Measurements from ENCODE around the gene KDM4C. TPM values are rescaled to one million over a fixed set of nuclear protein-coding genes. Genes with fewer than 3 reads are reported as not detected.

Gene KDM4C
- total RNA-seq, 2 experiments from 2014 or later = 51.5 to 60.3 TPM

- H3K4me2 ChIP-seq (ENCODE audit: low read length) = peak overlapping the region; percentile 31; the same call in 1 of the 2 replicates
- TF ChIP-seq CTCF (conservative IDR thresholded peaks at IDR 0.05; ENCODE audit: low read length) (no peak), EZH2phosphoT487 (IDR thresholded peaks at IDR 0.05; ENCODE audit: borderline replicate concordance, low read depth, low read length) (no peak)
- H3K4me1 ChIP-seq (ENCODE audit: insufficient read depth, low read length, poor library complexity, severe bottlenecking) = no peaks in the 10 kb centered on the region
- POLR2A ChIA-PET = interaction anchor here (0.5 to 1.0 kb wide), 3 partner anchors 28 to 36 kb away, joined by 3 to 6 read pairs (median 4); no protein-coding TSS in a partner anchor
- no peak for DNase-seq (ENCODE audit: low spot score)
- H3K79me2 ChIP-seq (ENCODE audit: insufficient read depth, low read depth, low read length) = no peaks in the 10 kb centered on the region
- H2AFZ ChIP-seq (ENCODE audit: low read length) = no peak overlapping the region
- no peaks in the 10 kb centered on the region for H4K20me1 ChIP-seq (ENCODE audit: insufficient read depth, low read length)
- CTCF ChIA-PET (ENCODE audit: unreplicated experiment) = no interaction called here
- H3K9me3 ChIP-seq (ENCODE audit: low read length) = no peaks in the 10 kb centered on the region
- no peaks in the 10 kb centered on the region for H3K9me2 ChIP-seq (ENCODE audit: insufficient read depth, low read length)
- no peak overlapping the region for H3K27ac ChIP-seq (ENCODE audit: low read depth, low read length, poor library complexity, severe bottlenecking)
- intact Hi-C loops (cut with micrococcal nuclease; ENCODE audit: unreplicated experiment) = no loop called here
- H3K36me3 ChIP-seq (ENCODE audit: insufficient read depth, low read length) = no peaks in the 10 kb centered on the region
- BruUV-seq (replicated peaks) = no TSS peak
- no peak overlapping the region for H3K4me3 ChIP-seq (ENCODE audit: low read depth, low read length, poor library complexity, severe bottlenecking)
These were observed 41.8 kb upstream of the KDM4C start for GRCh38 chr9:6715755-6716643.

- Histone ChIP-seq H3K9me3 (ENCODE audit: low read length) (no peaks in the 10 kb centered on the region), H3K4me1 (ENCODE audit: insufficient read depth, low read length, poor library complexity, severe bottlenecking) (no peaks in the 10 kb centered on the region), H3K4me3 (ENCODE audit: low read depth, low read length, poor library complexity, severe bottlenecking) (no peak overlapping the region), H3K27ac (ENCODE audit: low read depth, low read length, poor library complexity, severe bottlenecking) (no peak overlapping the region), H3K9me2 (ENCODE audit: insufficient read depth, low read length) (no peaks in the 10 kb centered on the region), H3K4me2 (ENCODE audit: low read length) (no peak overlapping the region), H2AFZ (ENCODE audit: low read length) (no peak overlapping the region), H4K20me1 (ENCODE audit: insufficient read depth, low read length) (no peaks in the 10 kb centered on the region), H3K36me3 (ENCODE audit: insufficient read depth, low read length) (no peaks in the 10 kb centered on the region), H3K79me2 (ENCODE audit: insufficient read depth, low read depth, low read length) (no peaks in the 10 kb centered on the region)
- ChIA-PET CTCF (ENCODE audit: unreplicated experiment) (no interaction called here), POLR2A (interaction anchor here (1.2 kb wide), 1 partner anchor 18 kb away, joined by 3 read pairs; no protein-coding TSS in a partner anchor)
- no peak for DNase-seq (ENCODE audit: low spot score)
- TF ChIP-seq EZH2phosphoT487 (IDR thresholded peaks at IDR 0.05; ENCODE audit: borderline replicate concordance, low read depth, low read length) (no peak), CTCF (conservative IDR thresholded peaks at IDR 0.05; ENCODE audit: low read length) (no peak)
- intact Hi-C loops (cut with micrococcal nuclease; ENCODE audit: unreplicated experiment) = no loop called here
- no TSS peak for BruUV-seq (replicated peaks)
These were observed 41.0 kb upstream of the KDM4C start for GRCh38 chr9:6716766-6717165.

DNA sequence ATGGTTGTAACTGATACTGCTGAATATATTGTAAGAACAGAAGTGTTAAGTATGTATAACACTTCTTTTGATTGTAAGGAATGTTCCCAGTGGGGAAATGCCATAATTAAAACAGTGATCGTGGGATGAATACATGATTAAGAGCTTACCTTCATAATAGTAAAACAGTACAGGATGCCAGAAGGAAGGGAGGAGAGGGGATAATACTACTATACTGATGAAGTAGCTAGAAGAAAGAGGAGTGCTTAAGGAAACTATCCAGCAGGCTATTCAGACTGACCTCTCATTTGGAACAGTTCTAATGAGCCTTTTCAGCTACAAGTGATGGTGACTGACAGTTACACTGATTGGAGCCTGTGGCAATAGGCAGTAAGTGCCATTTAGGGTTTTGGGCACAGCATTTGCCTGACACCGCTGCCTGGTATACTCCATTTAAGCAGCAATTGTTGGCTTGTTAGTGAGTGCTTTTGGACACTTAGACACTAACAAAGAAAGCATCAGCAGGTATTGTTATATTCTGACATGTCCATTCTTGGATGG, 33.8 kb upstream of the KDM4C start:
- no peak for DNase-seq (ENCODE audit: low spot score)
- Histone ChIP-seq H3K4me3 (ENCODE audit: low read depth, low read length, poor library complexity, severe bottlenecking) (no peak overlapping the region), H4K20me1 (ENCODE audit: insufficient read depth, low read length) (no peaks in the 10 kb centered on the region), H3K9me2 (ENCODE audit: insufficient read depth, low read length) (no peaks in the 10 kb centered on the region), H3K9me3 (ENCODE audit: low read length) (no peaks in the 10 kb centered on the region), H3K79me2 (ENCODE audit: insufficient read depth, low read depth, low read length) (no peaks in the 10 kb centered on the region), H3K4me2 (ENCODE audit: low read length) (no peak overlapping the region), H3K27ac (ENCODE audit: low read depth, low read length, poor library complexity, severe bottlenecking) (no peak overlapping the region), H2AFZ (ENCODE audit: low read length) (no peak overlapping the region), H3K4me1 (ENCODE audit: insufficient read depth, low read length, poor library complexity, severe bottlenecking) (no peaks in the 10 kb centered on the region), H3K36me3 (ENCODE audit: insufficient read depth, low read length) (no peaks in the 10 kb centered on the region)
- no TSS peak for BruUV-seq (replicated peaks)
- intact Hi-C loops (cut with micrococcal nuclease; ENCODE audit: unreplicated experiment) = no loop called here
- no peak for TF ChIP-seq CTCF (conservative IDR thresholded peaks at IDR 0.05; ENCODE audit: low read length)
- no peak for TF ChIP-seq EZH2phosphoT487 (IDR thresholded peaks at IDR 0.05; ENCODE audit: borderline replicate concordance, low read depth, low read length)
- ChIA-PET POLR2A (interaction anchor here (0.5 kb wide), 1 partner anchor 39 kb away, joined by 3 read pairs; no protein-coding TSS in a partner anchor), CTCF (ENCODE audit: unreplicated experiment) (no interaction called here)
